Karpas-422 (cell line): ENCODE data around the gene TLR5. TPM values are rescaled to one million over a fixed set of nuclear protein-coding genes. Genes with fewer than 3 reads are reported as not detected.

Experiments used
- DNase-seq: peaks from one replicate; pipeline ENCODE4 v3.0.0-alpha.2; 2015
- H2AFZ ChIP-seq: fragments of 200-600 bp; sonication (generic); 2 replicates; pipeline ENCODE4 v1.6.1; 2014; ENCODE audit warnings: antibody characterized with exemption, low read length, mixed read lengths
- H3K27ac ChIP-seq: fragments of 200-600 bp; sonication (generic); 2 replicates; pipeline ENCODE4 v1.5.1; 2014; ENCODE audit warnings: mild to moderate bottlenecking, low read length, moderate library complexity
- H3K27me3 ChIP-seq: fragments of 200-600 bp; sonication (generic); 2 replicates; pipeline ENCODE4 v1.6.1; 2014; ENCODE audit warnings: low read length, mixed read lengths
- H3K36me3 ChIP-seq: fragments of 200-600 bp; sonication (generic); 2 replicates; pipeline ENCODE4 v1.6.1; 2014; ENCODE audit warnings: low read length, mixed read lengths; ENCODE audit not compliant: insufficient read depth
- H3K4me1 ChIP-seq: fragments of 200-600 bp; sonication (generic); 2 replicates; pipeline ENCODE4 v1.6.1; 2014; ENCODE audit warnings: mild to moderate bottlenecking, low read length, mixed read lengths
- H3K4me2 ChIP-seq: fragments of 200-600 bp; sonication (generic); 2 replicates; pipeline ENCODE4 v1.6.1; 2014; ENCODE audit warnings: low read length, low read depth, mild to moderate bottlenecking; ENCODE audit not compliant: poor library complexity, severe bottlenecking
- H3K4me3 ChIP-seq: fragments of 200-600 bp; sonication (generic); 2 replicates; pipeline ENCODE4 v1.5.1; 2014; ENCODE audit warnings: mild to moderate bottlenecking, antibody characterized with exemption, low read length, mixed read lengths
- H3K79me2 ChIP-seq: fragments of 200-600 bp; sonication (generic); 2 replicates; pipeline ENCODE4 v1.6.1; 2014; ENCODE audit warnings: mild to moderate bottlenecking, low read length, mixed read lengths
- H3K9ac ChIP-seq: fragments of 200-600 bp; sonication (generic); 2 replicates; pipeline ENCODE4 v1.6.0; 2014; ENCODE audit warnings: low read length
- H3K9me2 ChIP-seq: fragments of 200-600 bp; sonication (generic), shearing (Covaris generic); replicated peaks from 2 replicates; pipeline ENCODE4 v1.6.0; 2014; ENCODE audit warnings: mild to moderate bottlenecking, low read length, moderate library complexity; ENCODE audit not compliant: insufficient read depth
- H3K9me3 ChIP-seq: fragments of 300-700, 200-600 bp; sonication (generic); 2 replicates; pipeline ENCODE4 v1.6.1; 2014; ENCODE audit warnings: low read length, mixed read lengths
- H4K20me1 ChIP-seq: fragments of 200-600 bp; sonication (generic); 2 replicates; pipeline ENCODE4 v1.6.1; 2014; ENCODE audit warnings: mild to moderate bottlenecking, antibody characterized with exemption, low read length, low read depth; ENCODE audit not compliant: insufficient read depth
- total RNA-seq: library from RNA; depleted of rRNA; stranded (reverse); fragments of >200 nt; shearing (Covaris generic); gene quantifications from 2 replicates; pipeline ENCODE4 v1.2.3, GENCODE V29; 2014; ENCODE audit warnings: low replicate concordance

Gene TLR5
- total RNA-seq, 1 experiment from 2014 or later = not detected

GRCh38 chr1:223155153-223155552 is 12.1 kb upstream of the TLR5 start:
- Histone ChIP-seq H3K9me3 (no peaks in the 10 kb centered on the region), H3K27ac (no peak overlapping the region), H3K4me1 (no peaks in the 10 kb centered on the region), H3K36me3 (no peaks in the 10 kb centered on the region), H3K4me2 (no peak overlapping the region), H3K27me3 (0 out of 2 replicates have a peak, but pooled peaks cover 6% of the 10 kb centered on the region), H2AFZ (no peak overlapping the region), H3K79me2 (no peaks in the 10 kb centered on the region), H3K4me3 (no peak overlapping the region), H4K20me1 (no peaks in the 10 kb centered on the region), H3K9ac (no peak overlapping the region), H3K9me2 (no peaks in the 10 kb centered on the region)
- no peak for DNase-seq

- H3K9me2 ChIP-seq = no peaks in the 10 kb centered on the region
- no peak overlapping the region for H3K9ac ChIP-seq
- no peaks in the 10 kb centered on the region for H3K36me3 ChIP-seq
- H3K9me3 ChIP-seq = no peaks in the 10 kb centered on the region
- no peaks in the 10 kb centered on the region for H3K4me1 ChIP-seq
- H4K20me1 ChIP-seq = no peaks in the 10 kb centered on the region
- no peak overlapping the region for H2AFZ ChIP-seq
- no peak for DNase-seq
- no peak overlapping the region for H3K4me3 ChIP-seq
- no peak overlapping the region for H3K4me2 ChIP-seq
- H3K79me2 ChIP-seq = no peaks in the 10 kb centered on the region
- H3K27ac ChIP-seq = no peak overlapping the region
- H3K27me3 ChIP-seq = peaks cover 9% of the 10 kb centered on the region; the same call in 1 of the 2 replicates
These were observed 10.4 kb upstream of the TLR5 start for GRCh38 chr1:223153177-223154119.

- H3K27me3 ChIP-seq = peaks cover 3% of the 10 kb centered on the region; the same call in 1 of the 2 replicates
- no peaks in the 10 kb centered on the region for H3K9me2 ChIP-seq
- H3K9me3 ChIP-seq = no peaks in the 10 kb centered on the region
- no peaks in the 10 kb centered on the region for H3K36me3 ChIP-seq
- no peaks in the 10 kb centered on the region for H3K4me1 ChIP-seq
- no peak overlapping the region for H2AFZ ChIP-seq
- DNase-seq = no peak
- H3K4me2 ChIP-seq = no peak overlapping the region
- H3K4me3 ChIP-seq = no peak overlapping the region
- H3K9ac ChIP-seq = no peak overlapping the region
- no peak overlapping the region for H3K27ac ChIP-seq
- no peaks in the 10 kb centered on the region for H3K79me2 ChIP-seq
- no peaks in the 10 kb centered on the region for H4K20me1 ChIP-seq
These were observed 9.4 kb upstream of the TLR5 start for GRCh38 chr1:223152399-223152798.

GRCh38 chr1:223150443-223150842 is 7.4 kb upstream of the TLR5 start:
- H3K9ac ChIP-seq = no peak overlapping the region
- no peaks in the 10 kb centered on the region for H4K20me1 ChIP-seq
- no peaks in the 10 kb centered on the region for H3K9me3 ChIP-seq
- H3K9me2 ChIP-seq = no peaks in the 10 kb centered on the region
- no peak for DNase-seq
- no peak overlapping the region for H3K4me3 ChIP-seq
- H3K79me2 ChIP-seq = no peaks in the 10 kb centered on the region
- no peaks in the 10 kb centered on the region for H3K36me3 ChIP-seq
- peaks cover 3% of the 10 kb centered on the region; the same call in 1 of the 2 replicates for H3K27me3 ChIP-seq
- H3K4me1 ChIP-seq = no peaks in the 10 kb centered on the region
- no peak overlapping the region for H3K27ac ChIP-seq
- H3K4me2 ChIP-seq = no peak overlapping the region
- no peak overlapping the region for H2AFZ ChIP-seq

GRCh38 chr1:223147873-223148272 is 4.8 kb upstream of the TLR5 start:
- no peaks in the 10 kb centered on the region for H3K9me2 ChIP-seq
- no peaks in the 10 kb centered on the region for H4K20me1 ChIP-seq
- H3K79me2 ChIP-seq = no peaks in the 10 kb centered on the region
- peaks cover 3% of the 10 kb centered on the region; the same call in 1 of the 2 replicates for H3K27me3 ChIP-seq
- H2AFZ ChIP-seq = no peak overlapping the region
- no peak for DNase-seq
- H3K4me3 ChIP-seq = no peak overlapping the region
- no peaks in the 10 kb centered on the region for H3K36me3 ChIP-seq
- no peak overlapping the region for H3K9ac ChIP-seq
- no peak overlapping the region for H3K27ac ChIP-seq
- H3K9me3 ChIP-seq = no peaks in the 10 kb centered on the region
- no peak overlapping the region for H3K4me2 ChIP-seq
- peaks cover 11% of the 10 kb centered on the region for H3K4me1 ChIP-seq

GRCh38 chr1:223147409-223147808 is 4.4 kb upstream of the TLR5 start:
- Histone ChIP-seq H3K4me2 (no peak overlapping the region), H2AFZ (no peak overlapping the region), H3K4me1 (peaks cover 14% of the 10 kb centered on the region), H3K27ac (no peak overlapping the region), H3K4me3 (no peak overlapping the region), H3K36me3 (no peaks in the 10 kb centered on the region), H3K79me2 (no peaks in the 10 kb centered on the region), H4K20me1 (no peaks in the 10 kb centered on the region; the same call in 1 of the 2 replicates), H3K9ac (no peak overlapping the region), H3K27me3 (peaks cover 3% of the 10 kb centered on the region; the same call in 1 of the 2 replicates), H3K9me2 (no peaks in the 10 kb centered on the region), H3K9me3 (no peaks in the 10 kb centered on the region)
- DNase-seq = no peak

DNA sequence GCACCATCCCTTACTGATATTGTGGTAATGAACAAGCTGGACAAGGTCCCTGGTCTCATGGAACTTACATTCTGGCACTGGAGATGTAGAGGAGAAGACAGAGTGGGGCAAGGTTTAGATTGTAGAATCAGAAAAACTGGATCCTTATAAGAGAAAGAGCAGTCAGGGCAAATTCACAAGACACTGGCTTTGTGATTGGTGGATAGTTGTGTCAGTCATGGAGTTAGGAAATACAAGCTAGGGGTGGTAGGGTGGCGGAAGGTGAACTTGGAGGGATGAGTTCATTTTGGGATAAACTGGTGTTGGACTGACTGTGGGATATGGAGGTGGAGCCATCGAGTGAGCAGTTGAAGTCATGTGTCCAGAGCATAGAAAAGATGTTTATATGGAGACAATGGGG is 3.7 kb upstream of the TLR5 start:
- Histone ChIP-seq H3K27ac (no peak overlapping the region), H3K9ac (no peak overlapping the region), H3K4me2 (no peak overlapping the region), H2AFZ (no peak overlapping the region), H4K20me1 (no peaks in the 10 kb centered on the region; the same call in 1 of the 2 replicates), H3K27me3 (peaks cover 3% of the 10 kb centered on the region; the same call in 1 of the 2 replicates), H3K36me3 (no peaks in the 10 kb centered on the region), H3K9me2 (no peaks in the 10 kb centered on the region), H3K4me3 (no peak overlapping the region), H3K4me1 (peaks cover 14% of the 10 kb centered on the region), H3K9me3 (no peaks in the 10 kb centered on the region), H3K79me2 (no peaks in the 10 kb centered on the region)
- DNase-seq = no peak

DNA sequence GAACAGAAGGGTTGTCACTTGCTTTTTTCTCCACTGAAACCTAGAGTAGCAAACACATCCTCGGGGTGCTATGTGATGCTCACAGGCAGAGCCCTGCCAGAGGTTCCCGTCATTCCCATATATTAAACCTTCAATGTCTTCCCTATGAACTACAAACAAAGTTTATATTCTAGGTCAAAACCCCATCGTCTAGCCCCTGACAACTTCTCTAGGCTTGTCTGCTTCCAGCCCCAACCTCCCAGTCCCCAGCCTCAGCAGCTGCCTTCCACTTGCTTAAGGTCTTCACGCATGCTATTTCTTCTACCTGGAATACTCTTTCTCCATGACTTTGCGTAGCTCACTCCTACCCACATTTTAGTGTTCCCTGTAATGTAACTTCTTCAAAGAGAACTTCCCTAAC is 1.9 kb upstream of the TLR5 start:
- no peak for DNase-seq
- Histone ChIP-seq H3K79me2 (no peaks in the 10 kb centered on the region), H3K4me1 (peaks cover 14% of the 10 kb centered on the region), H3K9me2 (no peaks in the 10 kb centered on the region), H3K9me3 (no peaks in the 10 kb centered on the region), H3K4me2 (no peak overlapping the region), H3K27ac (no peak overlapping the region), H3K27me3 (peaks cover 3% of the 10 kb centered on the region; the same call in 1 of the 2 replicates), H2AFZ (no peak overlapping the region), H4K20me1 (no peaks in the 10 kb centered on the region; the same call in 1 of the 2 replicates), H3K36me3 (no peaks in the 10 kb centered on the region), H3K4me3 (no peak overlapping the region), H3K9ac (no peak overlapping the region)
